Fibroblast of the aortic adventitia (primary cell): ENCODE results near the gene GTSE1. TPM values are rescaled to one million over a fixed set of nuclear protein-coding genes. Genes with fewer than 3 reads are reported as not detected.

ENCODE experiments used
- DNase-seq: peaks from one replicate; pipeline ENCODE4 v3.0.0-alpha.2; 2010; ENCODE audit warnings: low read depth
- H3K4me3 ChIP-seq: 2 replicates; pipeline ENCODE4 v1.5.1; 2011; ENCODE audit warnings: low read depth, mild to moderate bottlenecking, control low read depth, low read length, moderate library complexity
- CTCF ChIP-seq: IDR thresholded peaks from 2 replicates; pipeline ENCODE4 v1.5.1; 2011; ENCODE audit warnings: mild to moderate bottlenecking, low read length, control low read depth, inconsistent platforms; ENCODE audit not compliant: insufficient read depth
- total RNA-seq: library from RNA; depleted of rRNA; stranded (reverse); fragments of >200 nt; gene quantifications from 2 replicates; pipeline ENCODE4 v1.2.3, GENCODE V29; 2012; ENCODE audit warnings: low replicate concordance

GTSE1 gene
- total RNA-seq, 1 donor = 13.4 TPM

GRCh38 chr22:46376111-46376510 lies 79.4 kb downstream of the GTSE1 start:
- TF ChIP-seq CTCF = no peak
- no peak for DNase-seq
- H3K4me3 ChIP-seq = no peak overlapping the region

GRCh38 chr22:46376908-46377524 lies 80.3 kb downstream of the GTSE1 start:
- H3K4me3 ChIP-seq = no peak overlapping the region
- no peak for TF ChIP-seq CTCF
- no peak for DNase-seq

GRCh38 chr22:46377525-46378425 lies 81.1 kb downstream of the GTSE1 start:
- no peak overlapping the region for H3K4me3 ChIP-seq
- DNase-seq = no peak
- no peak for TF ChIP-seq CTCF

GRCh38 chr22:46378426-46379065 lies 81.9 kb downstream of the GTSE1 start:
- H3K4me3 ChIP-seq = no peak overlapping the region
- no peak for TF ChIP-seq CTCF
- DNase-seq = no peak

- DNase-seq = no peak
- TF ChIP-seq CTCF = no peak
- H3K4me3 ChIP-seq = no peak overlapping the region
These were observed 82.6 kb downstream of the GTSE1 start for GRCh38 chr22:46379066-46379930.

GRCh38 chr22:46380069-46380468 lies 83.4 kb downstream of the GTSE1 start:
- H3K4me3 ChIP-seq = no peak overlapping the region
- no peak for DNase-seq
- TF ChIP-seq CTCF = no peak

Other genes starting within 250 kb of the GTSE1 start
- 13.4 and 24.4 TPM in 2 replicates for gene PPARA, start 146.3 kb upstream of the GTSE1 start, total RNA-seq
- gene CDPF1, start 46.6 kb upstream of the GTSE1 start, total RNA-seq = 0.74 and 7.7 TPM in 2 replicates
- 0.09 TPM in 1 of 2 replicates, not detected in the other for gene PKDREJ, start 33.5 kb upstream of the GTSE1 start, total RNA-seq
- gene TTC38, start 28.9 kb upstream of the GTSE1 start, total RNA-seq = 13.3 and 26.8 TPM in 2 replicates
- 15.8 and 23.1 TPM in 2 replicates for gene TRMU, start 38.8 kb downstream of the GTSE1 start, total RNA-seq
- gene CELSR1, start 240.8 kb downstream of the GTSE1 start, total RNA-seq = 1.1 and 4.3 TPM in 2 replicates